IMR-90 (cell line): ENCODE data around the gene GNG8. TPM values are rescaled to one million over a fixed set of nuclear protein-coding genes. Genes with fewer than 3 reads are reported as not detected.

Source experiments
- ATAC-seq: fragments of 200-7000 bp; cut with Tn5 transposase; 2 replicates; pipeline ENCODE4 v1.9.1; 2020; ENCODE audit warnings: low read depth, mild to moderate bottlenecking, moderate library complexity
- BruUV-seq: library from RNA; stranded (reverse); fragments of 400-500 nt; replicated peaks from 2 replicates; lab custom pipeline; 2021; lab: Mats Ljungman, UMichigan
- CTCF ChIA-PET: fragments of 300-600 bp; formaldehyde crosslinking; extraction: SDS; loops from one replicate; lab custom pipeline; 2021; ENCODE audit warnings: antibody characterized with exemption; lab: Yijun Ruan, JAX
- POLR2A ChIA-PET: fragments of 300-600 bp; sonication (Branson Sonifier 250); formaldehyde crosslinking; loops from one replicate; lab custom pipeline; 2022; ENCODE audit warnings: antibody characterized with exemption; ENCODE audit not compliant: unreplicated experiment; lab: Charles Lee
- DNase-seq: peaks from one replicate; pipeline ENCODE4 v3.0.0; 2013
- H2AFZ ChIP-seq: replicated peaks from 2 replicates; pipeline ENCODE3; 2013; ENCODE audit warnings: low read length, mild to moderate bottlenecking; ENCODE audit not compliant: poor library complexity
- H2AK5ac ChIP-seq: 2 replicates; pipeline ENCODE4 v1.6.1; 2013; ENCODE audit warnings: low read depth, low read length, inconsistent platforms
- H2AK9ac ChIP-seq: replicated peaks from 2 replicates; pipeline ENCODE3; 2013; ENCODE audit warnings: mild to moderate bottlenecking, low read depth, low read length, moderate library complexity; ENCODE audit not compliant: poor library complexity
- H2BK120ac ChIP-seq: 2 replicates; pipeline ENCODE4 v1.6.1; 2013; ENCODE audit warnings: low read depth, low read length, inconsistent platforms
- H2BK15ac ChIP-seq: 3 replicates; pipeline ENCODE4 v1.6.1; 2013; ENCODE audit warnings: low read depth, low read length, inconsistent platforms
- H2BK20ac ChIP-seq: 2 replicates; pipeline ENCODE4 v1.6.1; 2013; ENCODE audit warnings: low read depth, mild to moderate bottlenecking, inconsistent platforms, low read length, moderate library complexity
- H2BK5ac ChIP-seq: 2 replicates; pipeline ENCODE4 v1.6.1; 2013; ENCODE audit warnings: mild to moderate bottlenecking, low read depth, low read length, inconsistent platforms; ENCODE audit not compliant: poor library complexity, severe bottlenecking
- H3K14ac ChIP-seq: replicated peaks from 2 replicates; pipeline ENCODE4 v1.6.1; 2013; ENCODE audit warnings: low read depth, low read length, inconsistent platforms
- H3K18ac ChIP-seq: 2 replicates; pipeline ENCODE4 v1.6.1; 2013; ENCODE audit warnings: low read depth, low read length, control low read depth
- H3K23ac ChIP-seq: 2 replicates; pipeline ENCODE4 v1.6.1; 2013; ENCODE audit warnings: low read depth, low read length, inconsistent platforms
- H3K27ac ChIP-seq: 2 replicates; pipeline ENCODE4 v1.5.1; 2013; ENCODE audit warnings: mild to moderate bottlenecking, control low read depth, low read length; ENCODE audit not compliant: insufficient read depth
- H3K27me3 ChIP-seq: 2 replicates; pipeline ENCODE4 v1.6.1; 2013; ENCODE audit warnings: low read length; ENCODE audit not compliant: control insufficient read depth, insufficient read depth
- H3K36me3 ChIP-seq: 2 replicates; pipeline ENCODE4 v1.6.1; 2013; ENCODE audit warnings: low read length, mixed read lengths; ENCODE audit not compliant: control insufficient read depth, insufficient read depth
- H3K4ac ChIP-seq: 2 replicates; pipeline ENCODE4 v1.6.1; 2013; ENCODE audit warnings: low read depth, low read length, inconsistent platforms
- H3K4me1 ChIP-seq: 2 replicates; pipeline ENCODE4 v1.6.1; 2013; ENCODE audit warnings: low read length, mixed read lengths; ENCODE audit not compliant: control insufficient read depth, insufficient read depth
- H3K4me2 ChIP-seq: 2 replicates; pipeline ENCODE4 v1.6.1; 2013; ENCODE audit warnings: low read depth, mild to moderate bottlenecking, control low read depth, low read length, moderate library complexity
- H3K4me3 ChIP-seq: 2 replicates; pipeline ENCODE4 v1.5.1; 2013; ENCODE audit warnings: low read depth, mild to moderate bottlenecking, control low read depth, low read length, moderate library complexity; ENCODE audit not compliant: insufficient read depth
- H3K56ac ChIP-seq: 2 replicates; pipeline ENCODE4 v1.6.1; 2013; ENCODE audit warnings: low read length, inconsistent platforms; ENCODE audit not compliant: insufficient read depth; ENCODE audit errors: extremely low read depth
- H3K79me1 ChIP-seq, 2 experiments: 2 replicates each; pipeline ENCODE4 v1.6.1; 2013; ENCODE audit warnings: low read length in 2 of 2, inconsistent platforms in 1 of 2, low read depth in 1 of 2
- H3K9ac ChIP-seq: 2 replicates; pipeline ENCODE4 v1.6.1; 2013; ENCODE audit warnings: low read depth, low read length, control low read depth
- H3K9me1 ChIP-seq: 2 replicates; pipeline ENCODE4 v1.6.1; 2013; ENCODE audit warnings: low read length, inconsistent platforms; ENCODE audit not compliant: insufficient read depth
- H3K9me3 ChIP-seq: 2 replicates; pipeline ENCODE4 v1.6.1; 2013; ENCODE audit warnings: low read length; ENCODE audit not compliant: control insufficient read depth, insufficient read depth
- H4K20me1 ChIP-seq: 2 replicates; pipeline ENCODE4 v1.6.1; 2013; ENCODE audit warnings: low read length, inconsistent platforms; ENCODE audit not compliant: insufficient read depth
- H4K5ac ChIP-seq: 2 replicates; pipeline ENCODE4 v1.6.1; 2013; ENCODE audit warnings: mild to moderate bottlenecking, low read depth, low read length, control low read depth
- H4K8ac ChIP-seq, 2 experiments: 2 replicates each; pipeline ENCODE4 v1.6.1; 2013; ENCODE audit warnings: low read depth in 2 of 2, low read length in 2 of 2, control low read depth in 1 of 2, inconsistent platforms in 1 of 2
- H4K91ac ChIP-seq: 2 replicates; pipeline ENCODE4 v1.6.1; 2013; ENCODE audit warnings: low read depth, low read length, inconsistent platforms; ENCODE audit not compliant: insufficient read depth
- BHLHE40 ChIP-seq: fragments of 150-350 bp; IDR thresholded peaks from 2 replicates; pipeline ENCODE4 v1.6.1; 2016; ENCODE audit warnings: mild to moderate bottlenecking, low read depth, low read length
- CHD1 ChIP-seq: IDR thresholded peaks from 2 replicates; pipeline ENCODE4 v1.6.1; 2012; ENCODE audit warnings: low read depth, low read length, improper control_type of control experiment
- FOS ChIP-seq: fragments of 150-350 bp; IDR thresholded peaks from 2 replicates; pipeline ENCODE4 v1.6.1; 2016; ENCODE audit warnings: low read depth, low read length
- MAFK ChIP-seq: IDR thresholded peaks from 2 replicates; pipeline ENCODE4 v1.6.1; 2012; ENCODE audit warnings: low read depth, low read length, improper control_type of control experiment
- NFE2L2 ChIP-seq: fragments of 150-350 bp; IDR thresholded peaks from 2 replicates; pipeline ENCODE4 v1.6.1; 2016; ENCODE audit warnings: low read depth, mild to moderate bottlenecking, low read length
- RAD21 ChIP-seq: IDR thresholded peaks from 2 replicates; pipeline ENCODE4 v1.6.1; 2012; ENCODE audit warnings: low read length, improper control_type of control experiment
- WGBS, 2 experiments: methylation state at CpG; one replicate each; pipeline versions ENCODE4 v1.1.5 to v1.1.7; 2013; ENCODE audit warnings: missing lambda C conversion rate in 2 of 2; ENCODE audit not compliant: insufficient read length in 1 of 2; ENCODE audit errors: extremely low coverage in 2 of 2; 5-methylcytosine and 5-hydroxymethylcytosine counted together
- dilution Hi-C: fragments of 300-500 bp; cut with HindIII; formaldehyde crosslinking; loops from one replicate; pipeline ENCODE4 v1.14.3; 2018; ENCODE audit warnings: low sequenced_read_pairs; ENCODE audit not compliant: unreplicated experiment
- in situ Hi-C: fragments of 300-500 bp; cut with MboI; formaldehyde crosslinking; loops from 3 replicates; pipeline ENCODE4 v1.14.3; 2019; ENCODE audit warnings: low sequenced_read_pairs, inconsistent platforms, mixed read lengths
- intact Hi-C: fragments of 100-400 bp; cut with micrococcal nuclease; formaldehyde crosslinking; loops from 2 replicates; pipeline ENCODE4 v1.10.0; 2022
- polyA plus RNA-seq, 3 experiments: library from polyadenylated mRNA; depleted of rRNA; stranded (reverse); fragments of >200 nt; gene quantifications; 2 replicates each; pipeline ENCODE4 v1.2.3, GENCODE V29; 2012; ENCODE audit warnings: low replicate concordance in 1 of 3
- total RNA-seq: library from RNA; depleted of rRNA; stranded (reverse); fragments of >200 nt; gene quantifications from 2 replicates; pipeline ENCODE4 v1.2.3, GENCODE V29; 2012
- TF ChIP-seq, protein P1 (sequence below): fragments of 150-350 bp; IDR thresholded peaks from 2 replicates; pipeline ENCODE4 v1.6.1; 2017; ENCODE audit warnings: mild to moderate bottlenecking, antibody characterized with exemption, low read length, low read depth

Gene GNG8
- total and polyA plus RNA-seq, 2 of the 4 experiments (the other 2 are of a cell fraction): not detected

DNA sequence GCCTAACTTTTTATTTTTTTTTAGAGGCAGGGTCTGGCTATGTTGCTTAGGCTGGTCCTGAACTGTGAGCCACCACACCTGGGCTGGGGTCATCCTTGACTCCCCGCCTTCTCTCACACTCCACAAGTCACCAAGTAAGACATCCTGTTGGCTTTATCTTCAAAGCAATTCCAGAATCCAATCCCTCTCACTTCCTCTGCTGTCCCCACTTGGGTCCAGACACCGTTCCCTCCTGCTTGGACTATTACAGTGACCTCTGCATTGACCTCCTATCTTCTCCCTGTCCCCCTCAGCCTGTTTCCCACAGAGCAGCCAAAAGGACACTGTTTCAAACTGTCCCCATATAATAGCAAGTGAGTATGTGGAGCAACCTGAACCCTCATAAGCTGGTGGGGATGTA, 4.7 kb upstream of the GNG8 start:
- Histone ChIP-seq H3K56ac (no peak overlapping the region), H2AK9ac (no peak overlapping the region), H3K9me3 (no peaks in the 10 kb centered on the region), H3K23ac (no peak overlapping the region), H2BK5ac (no peak overlapping the region), H3K27me3 (no peaks in the 10 kb centered on the region; the same call in 1 of the 2 replicates), H4K8ac (no peak overlapping the region), H2AK5ac (no peak overlapping the region), H3K4me3 (no peak overlapping the region), H3K4me2 (no peak overlapping the region), H3K4ac (no peak overlapping the region), H2BK20ac (no peak overlapping the region), H4K5ac (no peak overlapping the region), H3K79me1 (no peaks in the 10 kb centered on the region), H2BK15ac (no peak overlapping the region), H4K20me1 (peaks cover 4% of the 10 kb centered on the region; the same call in 1 of the 2 replicates), H4K91ac (no peak overlapping the region), H3K14ac (no peak overlapping the region), H2BK120ac (no peak overlapping the region), H3K9me1 (no peaks in the 10 kb centered on the region), H3K18ac (no peak overlapping the region), H3K27ac (no peak overlapping the region), H2AFZ (no peak overlapping the region), H3K36me3 (no peaks in the 10 kb centered on the region), H3K9ac (no peak overlapping the region), H3K4me1 (peaks cover 3% of the 10 kb centered on the region; the same call in 1 of the 2 replicates)
- WGBS, 2 experiments: 80% methylated on average over 1 of the region's 2 CpGs; no CpG with 5 or more reads in 1 of the 2 experiments
- no peak for ATAC-seq
- in situ Hi-C loops: no loop called here
- intact Hi-C loops: no loop called here
- TF ChIP-seq CHD1 (no peak), NFE2L2 (no peak), BHLHE40 (no peak), FOS (no peak), RAD21 (no peak), MAFK (no peak)
- TF ChIP-seq, protein P1, sequence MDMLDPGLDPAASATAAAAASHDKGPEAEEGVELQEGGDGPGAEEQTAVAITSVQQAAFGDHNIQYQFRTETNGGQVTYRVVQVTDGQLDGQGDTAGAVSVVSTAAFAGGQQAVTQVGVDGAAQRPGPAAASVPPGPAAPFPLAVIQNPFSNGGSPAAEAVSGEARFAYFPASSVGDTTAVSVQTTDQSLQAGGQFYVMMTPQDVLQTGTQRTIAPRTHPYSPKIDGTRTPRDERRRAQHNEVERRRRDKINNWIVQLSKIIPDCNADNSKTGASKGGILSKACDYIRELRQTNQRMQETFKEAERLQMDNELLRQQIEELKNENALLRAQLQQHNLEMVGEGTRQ: no peak
- dilution Hi-C loops: no loop called here
- DNase-seq: no peak
- BruUV-seq: no TSS peak
- ChIA-PET POLR2A (no interaction called here), CTCF (no interaction called here)
